M059J (cell line): ENCODE measurements around the gene P2RY12. TPM values are rescaled to one million over a fixed set of nuclear protein-coding genes. Genes with fewer than 3 reads are reported as not detected.

ENCODE experiments used
- DNase-seq: peaks from one replicate; pipeline ENCODE4 v3.0.0-alpha.2; 2012; ENCODE audit warnings: low read depth
- total RNA-seq: library from RNA; depleted of rRNA; stranded (reverse); fragments of >200 nt; shearing (Covaris generic); gene quantifications from 2 replicates; pipeline ENCODE4 v1.2.3, GENCODE V29; 2014; rRNA removed

P2RY12 gene
- total RNA-seq, 1 experiment from 2014 or later, result not detected

- DNase-seq, result no peak
Observed at GRCh38 chr3:151307131-151307530, 77.4 kb downstream of the P2RY12 start.

- DNase-seq, result no peak
Observed at GRCh38 chr3:151306168-151306810, 78.3 kb downstream of the P2RY12 start.

- DNase-seq, result no peak
Observed at GRCh38 chr3:151305775-151306151, 78.8 kb downstream of the P2RY12 start.

GRCh38 chr3:151305060-151305774 lies 79.3 kb downstream of the P2RY12 start:
- peak; percentile 100 for DNase-seq

GRCh38 chr3:151303751-151304150 lies 80.8 kb downstream of the P2RY12 start:
- DNase-seq, result no peak

- peak; percentile 75 for DNase-seq
Observed at GRCh38 chr3:151301787-151302186, 82.8 kb downstream of the P2RY12 start.

GRCh38 chr3:151300539-151300938 lies 84.0 kb downstream of the P2RY12 start:
- no peak for DNase-seq

GRCh38 chr3:151299006-151299405 lies 85.5 kb downstream of the P2RY12 start:
- DNase-seq, result no peak

GRCh38 chr3:151297429-151297828 lies 87.1 kb downstream of the P2RY12 start:
- no peak for DNase-seq

GRCh38 chr3:151296226-151296625 lies 88.3 kb downstream of the P2RY12 start:
- no peak for DNase-seq

- no peak for DNase-seq
Observed at GRCh38 chr3:151293127-151293526, 91.4 kb downstream of the P2RY12 start.

GRCh38 chr3:151290673-151291072 lies 93.9 kb downstream of the P2RY12 start:
- DNase-seq, result peak; percentile 63

GRCh38 chr3:151289445-151289844 lies 95.1 kb downstream of the P2RY12 start:
- DNase-seq, result no peak

Other genes with a start within 250 kb of the P2RY12 start
- not detected in 2 replicates for gene GPR171, start 181.5 kb downstream of the P2RY12 start, total RNA-seq
- not detected in 2 replicates for gene P2RY14, start 106.2 kb downstream of the P2RY12 start, total RNA-seq
- gene GPR87, start 67.9 kb downstream of the P2RY12 start, total RNA-seq, result 0.66 and 0.74 TPM in 2 replicates
- gene P2RY13, start 55.2 kb downstream of the P2RY12 start, total RNA-seq, result not detected in 2 replicates
- 4.3 and 5.1 TPM in 2 replicates for gene IGSF10, start 76.3 kb upstream of the P2RY12 start, total RNA-seq